IPS-18c (cell line): ENCODE measurements around the gene CCNQ.
A peak's percentile ranks its signal among the peaks of the same experiment; 100 is the strongest.

Experiments
- H3K4me3 ChIP-seq: 2 replicates; pipeline ENCODE4 v1.7.0; 2013; ENCODE audit warnings: low read depth, mild to moderate bottlenecking, low read length, moderate library complexity; ENCODE audit not compliant: insufficient read depth
- H3K9me3 ChIP-seq: one replicate; pipeline ENCODE4 v1.6.1; 2013; ENCODE audit warnings: mild to moderate bottlenecking, low read length, moderate library complexity; ENCODE audit not compliant: control insufficient read depth, insufficient read depth

CCNQ gene

GRCh38 chrX:153627675-153628111 is 28.8 kb upstream of the CCNQ start:
- no peak overlapping the region for H3K4me3 ChIP-seq

GRCh38 chrX:153626863-153627674 is 28.1 kb upstream of the CCNQ start:
- Histone ChIP-seq H3K9me3 (peaks cover 10% of the 10 kb centered on the region), H3K4me3 (no peak overlapping the region)

More at GRCh38 chrX:153627675-153628111, 28.8 kb upstream of the CCNQ start:
- peaks cover 12% of the 10 kb centered on the region for H3K9me3 ChIP-seq

GRCh38 chrX:153626025-153626633 is 27.2 kb upstream of the CCNQ start:
- Histone ChIP-seq H3K9me3 (peaks cover 12% of the 10 kb centered on the region), H3K4me3 (no peak overlapping the region)

- H3K9me3 ChIP-seq = peaks cover 12% of the 10 kb centered on the region
- H3K4me3 ChIP-seq = no peak overlapping the region
These were observed 26.5 kb upstream of the CCNQ start for GRCh38 chrX:153625271-153626024.

- H3K4me3 ChIP-seq = no peak overlapping the region; the same call in 1 of the 2 replicates
These were observed 25.5 kb upstream of the CCNQ start for GRCh38 chrX:153624196-153625091.

GRCh38 chrX:153623310-153624029 is 24.5 kb upstream of the CCNQ start:
- Histone ChIP-seq H3K4me3 (no peak overlapping the region), H3K9me3 (peaks cover 12% of the 10 kb centered on the region)

More at GRCh38 chrX:153624196-153625091, 25.5 kb upstream of the CCNQ start:
- peaks cover 12% of the 10 kb centered on the region for H3K9me3 ChIP-seq

- H3K4me3 ChIP-seq = no peak overlapping the region
- peaks cover 12% of the 10 kb centered on the region for H3K9me3 ChIP-seq
These were observed 23.8 kb upstream of the CCNQ start for GRCh38 chrX:153622661-153623309.

- H3K9me3 ChIP-seq = peaks cover 10% of the 10 kb centered on the region
- H3K4me3 ChIP-seq = no peak overlapping the region
These were observed 23.1 kb upstream of the CCNQ start for GRCh38 chrX:153621949-153622598.

- Histone ChIP-seq H3K4me3 (no peak overlapping the region), H3K9me3 (peaks cover 13% of the 10 kb centered on the region)
These were observed 21.6 kb upstream of the CCNQ start for GRCh38 chrX:153620576-153620975.

GRCh38 chrX:153614818-153615217 is 15.9 kb upstream of the CCNQ start:
- Histone ChIP-seq H3K4me3 (no peak overlapping the region), H3K9me3 (peaks cover 19% of the 10 kb centered on the region)

GRCh38 chrX:153612413-153612812 is 13.5 kb upstream of the CCNQ start:
- Histone ChIP-seq H3K9me3 (peaks cover 21% of the 10 kb centered on the region), H3K4me3 (no peak overlapping the region)

GRCh38 chrX:153611298-153612095 is 12.6 kb upstream of the CCNQ start:
- Histone ChIP-seq H3K4me3 (no peak overlapping the region), H3K9me3 (peaks cover 23% of the 10 kb centered on the region)

- no peak overlapping the region for H3K4me3 ChIP-seq
- peaks cover 23% of the 10 kb centered on the region for H3K9me3 ChIP-seq
These were observed 11.9 kb upstream of the CCNQ start for GRCh38 chrX:153610836-153611213.

- peak overlapping the region; percentile 36 for H3K4me3 ChIP-seq
- peaks cover 23% of the 10 kb centered on the region for H3K9me3 ChIP-seq
These were observed 11.2 kb upstream of the CCNQ start for GRCh38 chrX:153609917-153610835.
